ENCODE measurements around the gene DVL2.
A peak's percentile ranks its signal among the peaks of the same experiment; 100 is the strongest.

The DVL2 gene

GRCh38 chr17:7234083-7234951 is at the start of gene DVL2:
DVL2 (minus strand) TSS chr17:7234517; CDS start chr17:7234262, 255 bp downstream.
- peak; percentile 95 for DNase-seq

GRCh38 chr17:7283471-7284216 is 49.3 kb upstream of the DVL2 start:
- DNase-seq, result no peak

- DNase-seq, result no peak
Observed at GRCh38 chr17:7282752-7283321, 48.5 kb upstream of the DVL2 start.

GRCh38 chr17:7281953-7282751 is 47.8 kb upstream of the DVL2 start:
- DNase-seq, result no peak

GRCh38 chr17:7281074-7281952 is 47.0 kb upstream of the DVL2 start, which contains the start of gene SLC2A4:
SLC2A4 (plus strand) TSS chr17:7281718; CDS start chr17:7281935, 217 bp downstream.
- DNase-seq, result peak; percentile 89 to 90

GRCh38 chr17:7280519-7281073 is 46.3 kb upstream of the DVL2 start:
- DNase-seq, result peak; percentile 82 to 88

- no peak for DNase-seq
Observed at GRCh38 chr17:7279448-7279847, 45.1 kb upstream of the DVL2 start.

GRCh38 chr17:7266784-7267183 is 32.5 kb upstream of the DVL2 start:
- DNase-seq, result no peak

GRCh38 chr17:7263801-7264078 is 29.4 kb upstream of the DVL2 start:
- DNase-seq, result no peak

GRCh38 chr17:7262935-7263800 is 28.9 kb upstream of the DVL2 start:
- no peak for DNase-seq

- no peak for DNase-seq
Observed at GRCh38 chr17:7262192-7262934, 28.0 kb upstream of the DVL2 start, which contains the start of gene CLDN7. CLDN7 (minus strand) TSS chr17:7262478; CDS start chr17:7262043, 435 bp downstream.

- DNase-seq, result peak in 1 of 2 donors; percentile 32
Observed at GRCh38 chr17:7261379-7262191, 27.3 kb upstream of the DVL2 start.

- DNase-seq, result peak in 1 of 2 donors; percentile 36
Observed at GRCh38 chr17:7260651-7261378, 26.5 kb upstream of the DVL2 start.

- DNase-seq, result no peak
Observed at GRCh38 chr17:7260151-7260550, 25.8 kb upstream of the DVL2 start.

- no peak for DNase-seq
Observed at GRCh38 chr17:7259555-7259889, 25.2 kb upstream of the DVL2 start.

- no peak for DNase-seq
Observed at GRCh38 chr17:7258731-7259554, 24.6 kb upstream of the DVL2 start.

GRCh38 chr17:7256766-7257456 is 22.6 kb upstream of the DVL2 start:
- DNase-seq, result no peak

Data from CD4-positive, alpha-beta T cell treated with Interleukin-1 beta for 1 hour (primary cell).